ENCODE measurements around the gene MTHFSD.

The MTHFSD gene

DNA sequence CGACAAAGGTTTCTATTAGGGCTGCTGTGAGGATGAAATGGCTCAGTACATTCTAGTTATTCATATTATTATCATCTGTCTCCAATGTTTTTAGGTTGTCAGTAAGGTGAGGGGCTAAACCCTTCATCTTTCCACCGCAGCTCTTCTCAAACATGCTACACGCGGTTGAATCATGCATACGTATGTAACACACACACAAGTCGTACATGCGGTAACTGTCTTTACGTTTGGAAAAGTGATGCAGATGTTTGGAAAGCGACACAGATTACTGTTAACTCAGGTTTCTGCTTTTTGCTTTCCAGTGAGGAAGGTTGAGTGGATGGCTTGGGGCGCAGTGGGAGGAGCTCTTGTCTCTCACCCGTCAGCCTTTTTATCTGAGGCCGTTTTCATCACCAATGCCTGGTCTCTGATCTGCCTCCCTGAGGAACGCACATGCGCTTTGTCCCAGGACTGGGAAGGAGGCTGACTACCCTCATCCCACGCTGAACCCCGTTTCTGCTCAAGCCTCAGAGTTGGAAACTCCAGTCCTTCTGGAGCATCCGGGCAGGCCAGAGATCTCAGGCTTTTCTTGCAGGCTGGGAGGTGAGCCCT is 20.2 kb upstream of the MTHFSD start:
- ATAC-seq = no peak
- TF ChIP-seq ZFP3 (CRISPR knock-in tag; IDR thresholded peaks at IDR 0.05) (no peak), ZFP30 (CRISPR knock-in tag; IDR thresholded peaks at IDR 0.05) (no peak), ZNF565 (CRISPR knock-in tag; conservative IDR thresholded peaks at IDR 0.05; ENCODE audit: low read depth) (no peak), ZC3H10 (CRISPR knock-in tag; IDR thresholded peaks at IDR 0.05) (no peak), CSDC2 (CRISPR knock-in tag; IDR thresholded peaks at IDR 0.05) (no peak), TCF4 (CRISPR knock-in tag; IDR thresholded peaks at IDR 0.05; ENCODE audit: borderline replicate concordance) (no peak), RARB (CRISPR knock-in tag; IDR thresholded peaks at IDR 0.05) (no peak), GLIS3 (CRISPR knock-in tag; IDR thresholded peaks at IDR 0.05) (no peak), ISL1 (CRISPR knock-in tag; IDR thresholded peaks at IDR 0.05) (no peak), BACH2 (CRISPR knock-in tag; IDR thresholded peaks at IDR 0.05; ENCODE audit: borderline replicate concordance) (no peak), ZNF8 (CRISPR knock-in tag; IDR thresholded peaks at IDR 0.05) (no peak), ESRRG (CRISPR knock-in tag; IDR thresholded peaks at IDR 0.05) (no peak), ARNTL (CRISPR knock-in tag; IDR thresholded peaks at IDR 0.05; ENCODE audit: borderline replicate concordance, low read depth) (no peak)
- TF ChIP-seq, protein P1, sequence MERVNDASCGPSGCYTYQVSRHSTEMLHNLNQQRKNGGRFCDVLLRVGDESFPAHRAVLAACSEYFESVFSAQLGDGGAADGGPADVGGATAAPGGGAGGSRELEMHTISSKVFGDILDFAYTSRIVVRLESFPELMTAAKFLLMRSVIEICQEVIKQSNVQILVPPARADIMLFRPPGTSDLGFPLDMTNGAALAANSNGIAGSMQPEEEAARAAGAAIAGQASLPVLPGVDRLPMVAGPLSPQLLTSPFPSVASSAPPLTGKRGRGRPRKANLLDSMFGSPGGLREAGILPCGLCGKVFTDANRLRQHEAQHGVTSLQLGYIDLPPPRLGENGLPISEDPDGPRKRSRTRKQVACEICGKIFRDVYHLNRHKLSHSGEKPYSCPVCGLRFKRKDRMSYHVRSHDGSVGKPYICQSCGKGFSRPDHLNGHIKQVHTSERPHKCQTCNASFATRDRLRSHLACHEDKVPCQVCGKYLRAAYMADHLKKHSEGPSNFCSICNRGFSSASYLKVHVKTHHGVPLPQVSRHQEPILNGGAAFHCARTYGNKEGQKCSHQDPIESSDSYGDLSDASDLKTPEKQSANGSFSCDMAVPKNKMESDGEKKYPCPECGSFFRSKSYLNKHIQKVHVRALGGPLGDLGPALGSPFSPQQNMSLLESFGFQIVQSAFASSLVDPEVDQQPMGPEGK (CRISPR knock-in tag; IDR thresholded peaks at IDR 0.05; ENCODE audit: borderline replicate concordance) = no peak

DNA sequence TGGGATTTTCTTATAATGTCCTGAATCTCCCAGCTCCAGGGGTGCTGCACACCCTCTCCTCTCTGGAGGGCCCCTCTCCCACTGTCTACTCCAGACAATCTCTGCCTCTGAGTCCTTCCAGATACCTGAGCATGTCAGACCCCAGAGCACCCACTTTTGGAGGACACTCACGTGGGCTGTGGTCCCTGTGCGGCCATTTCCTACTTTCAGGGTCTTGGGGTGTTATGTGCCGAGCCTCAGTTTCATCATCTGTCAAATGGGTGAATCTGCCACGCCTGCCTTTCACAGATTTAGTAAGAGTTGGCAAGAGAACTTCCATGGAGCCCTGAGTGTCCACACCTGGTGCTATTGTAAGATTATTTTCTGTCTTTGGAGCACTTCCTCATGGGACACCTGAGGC is 19.6 kb upstream of the MTHFSD start:
- TF ChIP-seq, protein P2, sequence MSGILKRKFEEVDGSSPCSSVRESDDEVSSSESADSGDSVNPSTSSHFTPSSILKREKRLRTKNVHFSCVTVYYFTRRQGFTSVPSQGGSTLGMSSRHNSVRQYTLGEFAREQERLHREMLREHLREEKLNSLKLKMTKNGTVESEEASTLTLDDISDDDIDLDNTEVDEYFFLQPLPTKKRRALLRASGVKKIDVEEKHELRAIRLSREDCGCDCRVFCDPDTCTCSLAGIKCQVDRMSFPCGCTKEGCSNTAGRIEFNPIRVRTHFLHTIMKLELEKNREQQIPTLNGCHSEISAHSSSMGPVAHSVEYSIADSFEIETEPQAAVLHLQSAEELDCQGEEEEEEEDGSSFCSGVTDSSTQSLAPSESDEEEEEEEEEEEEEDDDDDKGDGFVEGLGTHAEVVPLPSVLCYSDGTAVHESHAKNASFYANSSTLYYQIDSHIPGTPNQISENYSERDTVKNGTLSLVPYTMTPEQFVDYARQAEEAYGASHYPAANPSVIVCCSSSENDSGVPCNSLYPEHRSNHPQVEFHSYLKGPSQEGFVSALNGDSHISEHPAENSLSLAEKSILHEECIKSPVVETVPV (CRISPR knock-in tag; IDR thresholded peaks at IDR 0.05) = no peak
- TF ChIP-seq ZNF8 (CRISPR knock-in tag; IDR thresholded peaks at IDR 0.05) (no peak), CSDC2 (CRISPR knock-in tag; IDR thresholded peaks at IDR 0.05) (no peak), TOX (CRISPR knock-in tag; IDR thresholded peaks at IDR 0.05; ENCODE audit: borderline replicate concordance) (no peak), OSR1 (CRISPR knock-in tag; IDR thresholded peaks at IDR 0.05) (no peak), ZNF565 (CRISPR knock-in tag; conservative IDR thresholded peaks at IDR 0.05; ENCODE audit: low read depth) (no peak), ARNTL (CRISPR knock-in tag; IDR thresholded peaks at IDR 0.05; ENCODE audit: borderline replicate concordance, low read depth) (no peak), RARB (CRISPR knock-in tag; IDR thresholded peaks at IDR 0.05) (no peak), ZC3H10 (CRISPR knock-in tag; IDR thresholded peaks at IDR 0.05) (no peak), ZNF70 (CRISPR knock-in tag; IDR thresholded peaks at IDR 0.05) (no peak), SNAI2 (CRISPR knock-in tag; IDR thresholded peaks at IDR 0.05) (no peak), ISL1 (CRISPR knock-in tag; IDR thresholded peaks at IDR 0.05) (no peak), PPARA (CRISPR knock-in tag; IDR thresholded peaks at IDR 0.05; ENCODE audit: borderline replicate concordance) (no peak), GLIS3 (CRISPR knock-in tag; IDR thresholded peaks at IDR 0.05) (no peak), ZFP30 (CRISPR knock-in tag; IDR thresholded peaks at IDR 0.05) (no peak)
- TF ChIP-seq, protein P3, sequence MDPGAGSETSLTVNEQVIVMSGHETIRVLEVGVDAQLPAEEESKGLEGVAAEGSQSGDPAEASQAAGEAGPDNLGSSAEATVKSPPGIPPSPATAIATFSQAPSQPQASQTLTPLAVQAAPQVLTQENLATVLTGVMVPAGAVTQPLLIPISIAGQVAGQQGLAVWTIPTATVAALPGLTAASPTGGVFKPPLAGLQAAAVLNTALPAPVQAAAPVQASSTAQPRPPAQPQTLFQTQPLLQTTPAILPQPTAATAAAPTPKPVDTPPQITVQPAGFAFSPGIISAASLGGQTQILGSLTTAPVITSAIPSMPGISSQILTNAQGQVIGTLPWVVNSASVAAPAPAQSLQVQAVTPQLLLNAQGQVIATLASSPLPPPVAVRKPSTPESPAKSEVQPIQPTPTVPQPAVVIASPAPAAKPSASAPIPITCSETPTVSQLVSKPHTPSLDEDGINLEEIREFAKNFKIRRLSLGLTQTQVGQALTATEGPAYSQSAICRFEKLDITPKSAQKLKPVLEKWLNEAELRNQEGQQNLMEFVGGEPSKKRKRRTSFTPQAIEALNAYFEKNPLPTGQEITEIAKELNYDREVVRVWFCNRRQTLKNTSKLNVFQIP (CRISPR knock-in tag; IDR thresholded peaks at IDR 0.05; ENCODE audit: borderline replicate concordance, low read depth) = no peak
- TF ChIP-seq, protein P4, sequence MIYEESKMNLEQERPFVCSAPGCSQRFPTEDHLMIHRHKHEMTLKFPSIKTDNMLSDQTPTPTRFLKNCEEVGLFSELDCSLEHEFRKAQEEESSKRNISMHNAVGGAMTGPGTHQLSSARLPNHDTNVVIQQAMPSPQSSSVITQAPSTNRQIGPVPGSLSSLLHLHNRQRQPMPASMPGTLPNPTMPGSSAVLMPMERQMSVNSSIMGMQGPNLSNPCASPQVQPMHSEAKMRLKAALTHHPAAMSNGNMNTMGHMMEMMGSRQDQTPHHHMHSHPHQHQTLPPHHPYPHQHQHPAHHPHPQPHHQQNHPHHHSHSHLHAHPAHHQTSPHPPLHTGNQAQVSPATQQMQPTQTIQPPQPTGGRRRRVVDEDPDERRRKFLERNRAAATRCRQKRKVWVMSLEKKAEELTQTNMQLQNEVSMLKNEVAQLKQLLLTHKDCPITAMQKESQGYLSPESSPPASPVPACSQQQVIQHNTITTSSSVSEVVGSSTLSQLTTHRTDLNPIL (CRISPR knock-in tag; IDR thresholded peaks at IDR 0.05; ENCODE audit: low read depth) = no peak
- TF ChIP-seq, protein P1 (CRISPR knock-in tag; IDR thresholded peaks at IDR 0.05; ENCODE audit: borderline replicate concordance) = no peak
- ATAC-seq = no peak
